ENCODE results near the gene PGRMC2. TPM values are rescaled to one million over a fixed set of nuclear protein-coding genes. Genes with fewer than 3 reads are reported as not detected.

PGRMC2 gene
- total and polyA plus RNA-seq, 2 of the 8 experiments (the other 6 are each of a cell fraction or from before 2014, with no cell fraction given), result 9.5 to 85.3 TPM

- no peak for TF ChIP-seq RXRA (IDR thresholded peaks at IDR 0.05; ENCODE audit: insufficient read depth, low read depth, low read length)
These were observed 2.3 kb downstream of the PGRMC2 start (continued) for GRCh38 chr4:128285085-128285997.
